ENCODE results near the gene RAD23B.

RAD23B gene

DNA sequence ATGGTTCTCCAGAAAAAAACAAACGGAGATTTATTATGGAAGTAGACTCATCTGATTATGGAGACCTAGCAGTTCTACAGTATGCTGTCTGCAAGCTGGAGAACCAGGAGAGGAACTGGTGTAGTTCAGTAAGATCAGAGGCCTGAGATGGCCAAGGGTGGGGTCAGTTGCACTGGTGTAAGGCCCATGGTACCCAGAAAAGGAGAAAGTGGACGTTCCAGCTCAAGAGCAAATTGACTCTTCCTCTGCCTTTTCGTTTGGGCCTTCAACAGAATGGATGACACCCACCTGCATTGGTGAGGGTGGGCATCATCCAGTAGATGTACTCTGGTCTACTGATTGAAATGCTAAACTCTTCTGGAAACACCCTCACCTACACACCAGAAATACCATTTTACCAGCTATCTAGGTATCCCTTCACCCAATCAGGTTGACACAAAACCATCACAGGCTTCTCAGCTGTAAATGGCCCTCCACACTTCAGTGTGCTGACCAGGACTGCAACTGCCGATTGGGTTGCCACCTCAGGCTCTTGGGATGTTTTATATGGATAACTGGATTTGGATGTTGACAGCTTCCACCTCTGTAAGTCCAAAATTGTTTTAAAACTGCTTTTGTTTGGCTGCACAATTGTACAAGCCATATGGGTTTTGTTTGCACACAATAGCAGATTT is 51.2 kb downstream of the RAD23B start:
- DNase-seq (ENCODE audit: low read depth in 2 of 2), result no peak

DNA sequence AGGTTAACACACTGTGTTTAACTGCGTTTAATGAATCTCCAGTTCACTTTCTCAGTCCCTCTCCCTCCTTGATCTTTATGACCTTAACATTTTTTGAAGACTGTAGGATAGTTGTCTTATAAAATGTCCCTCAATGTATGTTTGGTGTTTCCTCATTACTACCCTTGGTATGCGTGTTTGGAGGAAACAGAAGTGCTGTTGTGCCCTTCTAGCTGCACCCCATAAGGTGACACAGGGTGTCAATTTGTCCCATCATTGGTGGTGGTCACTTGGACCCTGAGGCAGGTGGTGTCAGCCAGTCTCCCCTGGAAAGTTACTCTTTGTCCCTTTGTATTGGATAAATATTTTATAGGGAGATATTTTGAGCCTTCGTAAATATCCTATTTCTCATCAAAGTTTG is 52.3 kb downstream of the RAD23B start:
- no peak for DNase-seq (ENCODE audit: low read depth in 2 of 2)

DNA sequence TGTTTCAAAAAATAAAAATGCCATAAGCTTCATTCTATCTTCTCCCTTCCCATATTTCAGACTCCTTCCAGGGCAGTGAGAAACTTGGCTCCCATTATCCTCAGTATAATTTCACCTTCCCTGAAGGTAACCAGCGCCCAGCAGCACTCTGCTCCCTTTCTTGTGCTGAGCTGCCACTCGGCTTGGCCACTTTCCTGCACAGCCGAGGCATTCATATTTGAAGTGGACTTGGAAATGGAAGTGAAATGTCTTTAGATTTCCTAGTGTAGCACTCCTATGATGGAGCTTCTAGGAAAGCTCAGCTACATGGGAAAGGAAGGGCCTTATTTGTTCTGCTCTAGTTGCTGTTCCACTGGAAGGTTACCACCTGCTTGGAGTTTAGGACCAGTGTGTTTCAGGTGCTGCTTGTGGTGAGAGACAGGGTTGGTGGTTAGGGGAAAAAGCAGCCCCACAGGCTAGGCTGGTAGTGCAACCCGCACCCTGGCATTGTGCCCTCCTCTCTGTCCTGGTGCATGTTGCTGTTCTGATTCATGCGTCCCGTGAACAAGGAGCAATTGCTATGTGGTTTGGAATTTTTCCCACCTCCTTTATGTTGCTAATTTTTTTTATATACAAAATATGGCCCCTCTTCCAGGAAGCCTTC is 53.8 kb downstream of the RAD23B start:
- no peak for DNase-seq (ENCODE audit: low read depth in 2 of 2)

DNA sequence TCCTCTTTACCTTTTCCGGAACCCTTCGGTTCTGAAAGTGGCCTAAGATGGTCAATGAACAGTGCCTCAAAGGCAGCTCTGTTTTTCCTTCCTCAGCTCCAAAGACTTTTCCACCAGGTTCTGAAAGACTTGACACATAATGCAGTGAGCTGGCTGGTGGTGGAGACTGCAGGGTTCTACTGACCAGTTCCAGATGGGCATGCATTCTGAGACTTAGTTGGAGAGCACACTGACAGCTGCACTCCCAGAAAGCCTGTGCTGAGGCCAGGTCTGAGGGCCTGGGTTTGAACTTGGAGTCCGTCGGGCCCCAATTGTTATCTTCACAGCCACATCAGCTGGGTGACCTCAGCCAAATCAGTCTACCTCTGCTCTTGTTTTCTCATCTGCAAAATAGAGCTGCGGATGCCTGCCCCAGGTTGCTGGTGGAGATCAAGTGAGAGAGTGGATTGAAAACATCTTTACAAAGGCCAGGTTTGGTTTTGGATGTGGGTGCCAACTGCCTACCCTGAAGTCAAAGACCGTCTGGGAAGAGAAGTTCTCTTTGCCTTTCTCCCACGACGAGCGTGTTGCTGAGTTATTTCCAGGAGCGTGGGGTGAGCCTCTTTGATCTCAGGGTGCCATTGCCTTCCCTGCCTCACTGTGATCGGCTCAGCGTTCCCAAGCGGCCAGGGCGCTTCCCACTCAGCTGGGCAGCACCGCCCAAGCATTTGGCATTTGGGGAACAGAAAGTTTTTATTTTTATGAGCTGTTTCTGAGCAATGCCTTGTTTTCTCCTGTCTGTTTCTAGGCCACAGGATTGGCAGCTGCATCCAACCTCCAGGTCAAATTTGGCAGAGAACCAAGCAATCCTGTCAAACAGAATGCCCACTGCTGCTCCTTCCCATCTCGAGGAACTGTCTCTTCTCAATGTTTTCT is 54.9 kb downstream of the RAD23B start:
- no peak for DNase-seq (ENCODE audit: low read depth in 2 of 2)

DNA sequence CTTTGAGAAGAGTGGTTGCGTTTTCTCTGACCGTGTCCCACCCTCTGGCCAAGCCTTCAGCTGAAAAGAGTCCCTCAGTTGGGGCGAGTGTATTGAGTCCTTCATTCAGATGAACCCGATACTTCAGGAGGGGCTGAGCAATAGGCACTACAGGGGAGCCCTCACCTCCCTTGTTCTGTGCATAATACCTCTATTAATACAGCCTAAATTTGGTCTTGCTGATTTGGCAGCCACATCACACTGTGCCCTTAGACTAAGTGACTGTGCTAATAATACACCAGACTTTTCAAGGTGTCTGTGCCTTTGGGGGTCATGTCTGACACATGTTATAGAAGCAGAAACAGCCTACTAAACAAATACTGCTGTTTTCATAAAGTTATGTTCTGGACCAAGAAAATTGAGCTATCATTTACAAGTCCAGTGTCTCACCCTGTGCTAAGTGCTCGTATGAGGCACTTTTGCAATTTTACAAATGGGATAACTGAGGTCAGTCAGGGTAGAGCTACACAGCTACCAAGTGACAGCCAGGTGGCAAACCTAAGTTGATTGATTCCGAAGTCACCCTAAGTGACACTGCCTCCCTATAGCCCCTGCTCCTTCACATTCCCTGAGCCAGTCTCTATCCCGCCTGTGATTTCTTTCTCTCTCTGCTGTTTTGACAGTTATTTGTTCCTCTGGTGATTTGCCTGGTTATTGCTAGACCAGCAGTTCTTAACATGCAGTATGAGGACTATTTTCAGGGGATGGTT is 56.0 kb downstream of the RAD23B start:
- no peak for DNase-seq (ENCODE audit: low read depth in 2 of 2)

DNA sequence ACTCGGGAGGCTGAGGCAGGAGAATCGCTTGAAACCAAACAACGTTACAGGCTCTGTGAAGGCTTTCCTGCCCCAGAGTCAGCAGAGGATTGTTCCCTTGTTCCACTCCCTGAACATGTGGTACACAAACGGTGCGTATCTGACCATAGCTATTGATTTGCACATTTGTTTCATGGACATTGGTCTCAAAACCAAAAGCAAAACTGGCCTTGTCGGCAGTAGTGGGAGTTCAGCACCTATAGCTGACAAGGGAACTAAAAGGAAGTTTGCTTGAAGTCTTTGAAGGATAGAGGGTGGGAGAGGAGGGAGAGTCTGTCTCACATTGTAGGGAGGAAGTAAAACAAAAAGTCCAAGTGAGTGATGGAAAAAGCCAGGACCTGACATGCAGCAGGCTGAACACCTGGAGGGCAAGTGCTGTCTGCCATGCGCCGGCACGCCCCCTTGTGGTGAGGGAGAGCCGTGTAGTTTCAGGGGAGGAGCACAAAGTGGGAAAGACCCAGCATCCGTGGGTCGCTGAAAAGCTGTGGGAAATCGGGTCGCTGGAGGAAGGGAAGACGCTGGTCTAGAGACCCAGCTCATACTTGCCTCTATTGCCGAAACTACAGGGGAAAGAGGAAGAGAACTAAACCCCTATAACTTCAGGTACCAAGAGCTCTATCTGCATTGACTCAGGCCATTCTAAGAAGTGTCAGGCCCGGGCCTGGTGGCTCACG is 58.0 kb downstream of the RAD23B start:
- peak; percentile 62 to 74 for DNase-seq (ENCODE audit: low read depth in 2 of 2)

DNA sequence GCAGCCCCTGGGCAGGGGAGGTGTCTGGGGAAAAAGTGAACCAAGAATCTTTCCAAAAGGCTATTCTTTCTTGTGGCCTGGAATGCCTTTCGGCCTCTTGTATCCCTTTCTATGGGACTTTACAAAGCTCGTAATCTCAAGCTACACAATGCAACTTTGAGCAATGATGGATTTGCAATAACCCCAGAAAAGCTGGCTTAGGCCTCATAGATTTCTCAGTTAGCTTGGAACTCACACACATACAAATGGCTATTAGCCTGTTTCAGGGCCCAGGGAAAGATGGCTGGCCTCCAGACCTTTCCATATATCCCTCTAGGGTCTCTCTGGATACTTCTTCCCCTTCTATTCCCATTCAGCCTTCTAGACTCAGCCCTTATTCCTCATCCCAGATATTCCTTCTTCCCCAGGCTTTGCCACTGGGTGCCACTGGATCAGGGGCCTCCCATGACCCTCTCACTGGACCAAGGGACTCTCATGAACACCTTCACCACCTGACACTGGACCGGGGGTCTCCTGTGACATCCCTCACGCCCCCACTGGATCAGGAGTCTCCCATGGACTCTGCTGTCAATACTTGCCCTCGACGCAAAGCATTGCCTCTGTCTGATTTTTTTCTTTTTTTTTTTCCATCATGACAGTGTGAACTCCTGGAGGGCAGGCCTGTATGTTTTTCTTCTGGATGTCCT is 59.5 kb downstream of the RAD23B start:
- DNase-seq (ENCODE audit: low read depth in 2 of 2), result no peak

DNA sequence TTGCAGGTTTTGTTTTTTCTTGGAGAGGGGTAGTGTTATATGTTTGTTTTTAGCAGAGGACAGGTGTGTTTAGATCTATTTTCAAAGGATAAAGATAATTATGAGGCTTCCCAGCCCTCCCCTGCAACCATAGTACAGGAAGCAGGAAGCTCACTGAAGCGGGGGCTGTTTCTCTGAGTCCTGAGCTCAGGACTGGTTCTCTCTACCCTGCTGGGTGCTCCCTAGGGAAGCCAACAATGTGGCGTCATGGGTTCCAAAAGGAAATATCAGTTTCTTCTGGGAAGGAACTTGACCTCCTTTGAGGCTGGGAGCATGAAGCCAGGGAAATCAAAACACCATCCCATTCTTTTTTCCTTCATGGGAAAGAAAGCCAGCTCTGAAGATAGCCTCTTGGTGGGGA is 62.2 kb downstream of the RAD23B start:
- DNase-seq (ENCODE audit: low read depth in 2 of 2), result no peak

DNA sequence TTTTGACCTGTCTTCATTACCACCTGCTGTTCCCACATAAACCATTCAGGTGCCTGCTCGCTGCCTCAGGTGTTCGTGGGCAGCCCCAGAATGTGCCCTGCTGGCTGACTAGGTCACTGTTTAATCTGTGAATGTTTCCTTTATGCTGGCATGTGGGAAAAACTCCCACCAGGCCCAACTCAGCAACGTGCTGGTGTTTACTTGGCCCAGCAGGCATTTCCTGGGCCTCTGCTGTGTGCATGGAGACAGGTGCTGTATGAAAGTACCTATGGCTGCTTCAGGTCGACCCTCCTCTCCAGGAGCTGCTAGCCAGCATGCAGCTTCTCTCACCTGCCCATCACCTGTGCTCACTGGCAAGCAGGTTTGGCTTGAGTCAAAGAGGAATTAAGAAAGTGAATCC is 65.8 kb downstream of the RAD23B start:
- DNase-seq (ENCODE audit: low read depth in 2 of 2), result no peak

DNA sequence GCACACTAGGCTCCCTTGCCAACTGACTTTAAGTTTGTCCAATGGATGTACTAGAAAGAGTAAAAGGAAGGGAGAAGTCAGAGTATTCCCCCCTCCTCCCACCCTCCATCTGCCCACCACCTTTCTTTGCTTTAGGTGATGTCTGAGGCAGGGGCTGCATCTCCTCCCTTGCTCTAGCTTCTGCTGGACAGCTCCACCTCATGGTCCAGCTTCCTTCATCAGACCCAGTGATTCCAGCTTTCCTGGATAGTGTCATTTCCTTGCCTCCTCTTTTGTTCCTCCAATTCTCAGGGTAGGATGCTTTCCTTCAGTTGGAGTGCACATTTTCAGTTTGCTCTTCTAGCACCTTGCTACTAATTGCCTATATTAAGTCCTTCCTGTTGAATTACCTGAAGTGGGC is 67.4 kb downstream of the RAD23B start:
- no peak for DNase-seq (ENCODE audit: low read depth in 2 of 2)

DNA sequence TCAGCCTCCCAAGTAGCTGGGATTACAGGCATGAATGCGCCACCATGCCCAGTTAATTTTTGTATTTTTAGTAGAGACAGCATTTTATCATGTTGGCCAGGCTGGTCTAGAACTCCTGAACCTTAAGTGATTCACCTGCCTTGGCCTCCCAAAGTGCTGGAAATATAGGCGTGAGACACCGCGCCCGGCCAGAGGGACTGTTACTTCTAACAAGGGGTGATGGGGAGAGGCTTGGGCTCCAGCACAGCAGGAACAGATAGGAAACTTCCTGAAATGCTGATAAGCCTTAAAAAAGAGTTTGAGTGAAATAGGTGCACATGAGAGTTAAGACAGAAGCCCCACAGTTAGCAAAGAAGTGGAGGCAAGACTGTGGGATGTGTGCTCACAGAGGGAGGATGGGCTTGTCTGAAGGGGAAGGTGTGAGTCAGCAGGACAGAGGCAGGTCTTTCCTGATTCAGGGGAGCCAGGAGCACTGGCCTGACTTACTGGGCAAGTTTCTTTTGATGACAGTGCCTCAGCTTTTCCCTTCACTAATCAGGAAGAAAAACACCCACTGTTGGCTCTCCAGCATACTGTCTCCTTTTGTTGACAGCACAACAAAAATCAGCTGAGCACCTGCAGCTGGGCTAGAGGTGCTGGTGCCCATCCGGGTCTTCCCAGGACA is 68.4 kb downstream of the RAD23B start:
- no peak for DNase-seq (ENCODE audit: low read depth in 2 of 2)

DNA sequence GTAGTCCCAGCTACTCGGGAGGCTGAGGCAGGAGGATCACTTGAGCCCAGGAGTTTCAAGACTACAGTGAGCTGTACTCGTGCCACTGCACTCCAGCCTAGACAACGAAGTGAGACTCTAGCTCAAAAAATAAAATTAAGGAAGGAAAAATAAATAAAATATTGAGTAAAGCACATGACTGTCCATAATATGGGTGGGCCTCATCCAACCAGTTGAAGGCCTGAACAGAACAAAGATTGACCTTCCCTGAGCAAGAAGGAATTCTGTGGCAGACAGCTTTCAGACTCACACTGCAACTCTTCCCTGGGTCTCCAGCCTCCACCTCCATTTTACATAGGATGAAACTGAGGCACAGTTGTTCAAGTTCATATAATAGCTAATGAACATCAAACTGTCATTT is 72.3 kb downstream of the RAD23B start:
- DNase-seq (ENCODE audit: low read depth in 2 of 2), result no peak

DNA sequence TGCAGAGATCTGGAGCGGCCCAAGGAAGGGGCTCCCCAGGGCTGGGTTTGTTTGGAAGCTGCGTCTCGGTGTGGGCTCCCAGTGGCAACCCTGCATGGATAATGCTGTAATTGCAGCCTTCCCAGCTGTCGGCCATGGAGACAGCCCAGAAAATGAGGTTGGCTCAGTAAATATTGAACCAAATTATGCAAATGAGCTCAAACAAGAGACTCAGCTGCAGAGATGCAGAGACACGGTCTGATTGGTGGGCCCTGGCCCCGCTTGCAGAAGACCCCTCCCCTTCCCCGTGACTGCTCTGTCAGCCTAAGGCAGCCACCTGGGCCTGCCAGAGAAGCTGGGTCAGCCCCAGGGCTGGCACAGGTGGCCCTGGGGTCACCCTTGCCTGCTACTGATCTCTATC is 75.9 kb downstream of the RAD23B start:
- DNase-seq (ENCODE audit: low read depth in 2 of 2), result no peak

DNA sequence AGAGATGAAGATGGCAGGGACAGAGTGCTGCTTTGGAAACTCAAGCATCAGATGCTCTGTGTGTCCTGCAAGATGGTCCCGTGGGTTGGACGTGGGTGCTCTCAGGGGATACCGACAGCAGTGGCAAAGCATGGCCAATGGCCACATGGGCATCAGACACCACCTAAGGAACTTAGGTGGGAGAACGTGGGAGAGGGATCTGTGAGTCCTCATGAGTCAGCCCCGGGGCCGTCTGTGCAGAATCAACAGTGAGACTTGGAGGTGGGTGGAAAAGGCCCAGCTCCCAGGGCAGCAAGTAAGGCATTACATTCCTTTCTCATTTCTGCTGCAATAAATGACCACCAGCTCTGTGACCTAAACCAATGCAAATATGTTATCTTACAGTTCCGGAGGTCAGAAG is 77.0 kb downstream of the RAD23B start:
- DNase-seq (ENCODE audit: low read depth in 2 of 2), result no peak

DNA sequence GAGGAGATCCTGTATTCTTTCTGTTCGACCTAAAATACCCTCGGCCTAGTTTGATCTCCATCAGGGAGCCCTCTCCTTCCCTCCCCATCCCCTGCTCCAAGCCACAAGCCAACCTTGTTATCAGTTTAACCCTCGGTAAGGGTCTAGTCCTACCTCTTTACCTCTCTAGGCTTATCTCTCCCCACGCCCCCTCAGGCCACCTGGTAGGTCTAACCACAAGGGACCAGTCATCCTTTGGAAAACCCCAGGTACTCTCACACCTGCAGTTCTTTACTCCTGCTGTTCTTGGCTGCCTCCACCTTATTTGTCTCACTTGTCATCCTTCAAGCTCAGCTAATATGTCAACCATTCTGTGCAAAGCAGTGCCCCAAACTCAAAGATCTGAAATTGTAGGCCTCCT is 78.7 kb downstream of the RAD23B start:
- DNase-seq (ENCODE audit: low read depth in 2 of 2), result no peak

DNA sequence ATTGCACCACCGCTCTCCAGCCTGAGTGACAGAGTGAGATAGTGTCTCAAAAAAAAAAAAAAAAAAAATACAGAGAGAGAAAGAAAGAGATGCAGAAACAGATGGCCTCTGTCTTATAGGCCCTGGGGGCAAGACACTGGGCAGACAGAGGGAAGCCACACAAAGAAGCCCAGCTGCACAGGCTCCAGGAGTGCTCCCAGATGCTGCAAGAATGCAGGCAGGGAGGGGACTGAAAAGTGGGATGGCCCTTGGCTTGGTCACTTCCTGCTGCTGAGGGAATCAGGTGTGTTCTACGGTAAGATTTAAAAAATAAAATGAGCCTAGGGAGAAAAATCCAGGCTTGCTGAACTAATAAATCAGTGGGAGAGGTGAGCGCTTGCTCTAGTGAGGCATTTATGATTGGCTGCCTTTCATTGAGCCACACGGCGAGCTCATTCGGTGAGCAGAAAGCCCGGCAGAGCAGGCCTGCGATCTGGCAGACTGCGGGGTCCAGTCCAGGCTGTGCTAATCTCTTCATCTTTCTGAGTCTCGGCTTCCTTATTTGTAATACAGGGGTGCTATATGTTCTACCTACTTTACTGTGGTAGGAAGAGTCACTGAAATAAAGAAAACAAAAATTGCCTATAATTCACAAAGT is 80.6 kb downstream of the RAD23B start:
- no peak for DNase-seq (ENCODE audit: low read depth in 2 of 2)

DNA sequence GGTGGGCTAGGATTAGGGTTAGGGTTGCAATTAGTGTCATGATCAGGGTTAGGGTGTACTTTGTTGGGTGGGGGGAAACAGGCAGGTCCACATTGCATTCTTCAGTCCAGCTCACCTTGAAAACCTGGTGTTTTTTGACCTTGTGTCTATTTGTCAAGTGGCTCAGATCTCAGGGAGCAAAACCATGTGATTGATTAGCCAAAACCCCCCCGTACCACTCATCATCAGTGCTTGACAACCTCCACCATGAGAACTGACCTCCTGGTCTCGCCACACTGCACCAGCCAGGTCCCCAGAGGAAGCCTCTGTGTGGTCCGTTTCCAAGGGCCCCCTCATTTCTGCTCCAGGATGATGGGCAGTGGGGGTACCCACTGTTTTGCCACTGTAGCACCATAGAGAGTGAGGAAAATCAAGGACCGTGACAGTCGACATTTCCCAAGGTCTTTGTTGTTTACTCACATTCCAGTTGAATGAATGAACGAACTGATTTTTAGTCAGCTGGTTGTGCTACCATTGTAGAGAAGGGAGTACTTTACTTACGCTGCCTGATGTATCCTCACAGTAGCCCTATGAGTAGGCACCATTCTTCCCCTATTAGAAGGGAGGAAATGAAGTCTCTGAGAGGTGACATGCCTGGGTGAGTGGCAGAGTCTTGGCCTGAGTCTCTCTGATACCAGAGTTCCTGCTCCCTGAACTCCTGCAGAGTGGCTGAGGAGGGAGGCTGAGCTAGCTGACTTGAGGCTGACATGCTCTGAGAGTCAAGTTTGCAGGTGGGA is 84.8 kb downstream of the RAD23B start:
- no peak for DNase-seq (ENCODE audit: low read depth in 2 of 2)

DNA sequence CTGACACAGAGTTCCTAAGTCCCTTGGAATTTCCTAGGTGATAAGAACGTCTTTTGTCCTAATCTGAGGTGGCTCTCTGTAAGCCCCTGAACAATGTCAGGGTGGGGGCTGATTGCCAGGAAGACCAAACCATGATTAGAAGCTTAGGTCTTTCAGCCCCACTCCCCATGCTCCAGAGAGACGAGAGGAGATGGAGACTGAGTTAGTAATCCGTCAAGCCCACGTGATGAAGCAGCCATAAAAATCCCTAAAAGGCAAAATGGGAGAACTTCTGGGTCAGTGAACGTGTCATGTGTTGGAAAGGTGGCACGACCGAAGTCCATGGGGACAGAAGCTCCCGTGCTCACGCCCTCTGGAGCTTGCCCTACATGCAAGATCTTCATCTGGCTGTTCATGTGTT is 85.6 kb downstream of the RAD23B start:
- DNase-seq (ENCODE audit: low read depth in 2 of 2), result no peak

DNA sequence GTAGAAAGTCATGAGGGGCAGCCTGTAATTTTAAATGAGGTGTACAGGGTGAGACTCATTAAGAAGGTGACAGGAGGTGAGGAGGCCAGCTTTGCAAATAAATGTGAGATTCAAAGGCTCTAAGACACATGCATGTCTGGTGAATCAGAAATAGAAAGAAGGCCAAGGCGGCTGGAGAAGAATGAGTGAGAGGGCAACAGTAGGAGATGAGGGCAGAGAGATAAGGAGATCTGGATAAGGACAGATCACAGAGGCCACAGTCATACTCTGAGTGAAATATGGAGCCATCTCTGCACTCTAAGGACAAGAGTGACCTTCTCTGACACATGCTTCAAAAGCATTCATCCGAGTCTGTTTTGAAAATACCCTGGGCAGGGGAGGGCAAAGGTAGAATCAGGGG is 90.7 kb downstream of the RAD23B start:
- no peak for DNase-seq (ENCODE audit: low read depth in 2 of 2)
